ENCODE measurements around the gene KCNAB2.

Gene KCNAB2

DNA sequence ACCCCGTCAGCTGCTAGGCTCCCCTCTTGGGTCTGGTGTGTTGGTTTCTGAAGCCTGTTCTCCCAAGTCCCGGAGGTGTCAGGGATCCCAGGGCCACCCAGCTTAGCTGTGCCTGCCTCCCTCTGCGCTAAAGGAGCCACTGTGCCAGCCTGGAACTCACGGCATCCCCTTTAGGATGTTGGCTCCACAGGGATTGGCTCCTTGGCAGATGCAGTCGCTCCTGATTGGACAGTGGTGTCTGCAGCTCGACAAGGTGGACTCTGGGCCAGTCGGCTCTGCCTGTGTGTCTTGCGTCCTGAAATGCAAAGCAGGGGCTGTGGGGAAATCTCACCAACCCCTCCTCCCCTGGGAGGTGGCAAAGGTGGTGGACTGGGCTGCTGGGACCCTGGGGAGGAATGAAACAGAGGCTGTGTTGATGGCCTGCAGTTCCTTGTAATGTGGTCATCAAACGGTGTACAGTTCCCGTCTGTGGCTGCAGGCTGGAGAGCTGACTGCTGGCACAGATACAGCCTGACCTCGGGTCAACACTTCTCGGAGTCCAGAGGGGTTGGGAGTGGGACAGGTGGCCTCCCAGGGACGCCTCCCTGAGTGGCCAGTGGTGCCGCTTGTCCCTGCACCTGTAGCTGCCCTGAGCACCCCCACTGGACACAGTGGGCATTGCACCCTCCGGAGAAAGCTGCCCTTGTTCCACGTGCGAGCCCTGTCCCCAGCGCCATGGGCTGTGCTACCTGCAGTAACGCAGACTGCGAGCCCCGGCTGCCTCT is 11.5 kb upstream of the KCNAB2 start:
- no peak overlapping the region for H3K27ac ChIP-seq (ENCODE audit: low read length)
- 0 out of 2 replicates have a peak, but pooled peaks cover 5% of the 10 kb centered on the region for H3K36me3 ChIP-seq (replicated peaks; ENCODE audit: insufficient read depth, low read length)
- TF ChIP-seq, protein P1, sequence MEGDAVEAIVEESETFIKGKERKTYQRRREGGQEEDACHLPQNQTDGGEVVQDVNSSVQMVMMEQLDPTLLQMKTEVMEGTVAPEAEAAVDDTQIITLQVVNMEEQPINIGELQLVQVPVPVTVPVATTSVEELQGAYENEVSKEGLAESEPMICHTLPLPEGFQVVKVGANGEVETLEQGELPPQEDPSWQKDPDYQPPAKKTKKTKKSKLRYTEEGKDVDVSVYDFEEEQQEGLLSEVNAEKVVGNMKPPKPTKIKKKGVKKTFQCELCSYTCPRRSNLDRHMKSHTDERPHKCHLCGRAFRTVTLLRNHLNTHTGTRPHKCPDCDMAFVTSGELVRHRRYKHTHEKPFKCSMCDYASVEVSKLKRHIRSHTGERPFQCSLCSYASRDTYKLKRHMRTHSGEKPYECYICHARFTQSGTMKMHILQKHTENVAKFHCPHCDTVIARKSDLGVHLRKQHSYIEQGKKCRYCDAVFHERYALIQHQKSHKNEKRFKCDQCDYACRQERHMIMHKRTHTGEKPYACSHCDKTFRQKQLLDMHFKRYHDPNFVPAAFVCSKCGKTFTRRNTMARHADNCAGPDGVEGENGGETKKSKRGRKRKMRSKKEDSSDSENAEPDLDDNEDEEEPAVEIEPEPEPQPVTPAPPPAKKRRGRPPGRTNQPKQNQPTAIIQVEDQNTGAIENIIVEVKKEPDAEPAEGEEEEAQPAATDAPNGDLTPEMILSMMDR (IDR thresholded peaks at IDR 0.05; ENCODE audit: low read length): peak; percentile 52
- TF ChIP-seq EZH2 (optimal IDR thresholded peaks at IDR 0.05; ENCODE audit: low read depth, low read length): no peak
- H3K9me2 ChIP-seq (replicated peaks; ENCODE audit: insufficient read depth, low read length): no peaks in the 10 kb centered on the region
- no peak overlapping the region for H3K4me3 ChIP-seq (ENCODE audit: low read length)
- H3K79me2 ChIP-seq (ENCODE audit: low read length): peaks cover 88% of the 10 kb centered on the region
- no peaks in the 10 kb centered on the region for H3K27me3 ChIP-seq (replicated peaks; ENCODE audit: insufficient read depth, low read length)
- peaks cover 13% of the 10 kb centered on the region for H4K20me1 ChIP-seq (ENCODE audit: insufficient read depth, low read length)
- no peaks in the 10 kb centered on the region for H3K4me1 ChIP-seq (ENCODE audit: low read length)
- no peaks in the 10 kb centered on the region for H3F3A ChIP-seq (ENCODE audit: insufficient read depth, low read length)
- H3K9me3 ChIP-seq (replicated peaks; ENCODE audit: insufficient read depth, low read length): no peaks in the 10 kb centered on the region
- no peak for DNase-seq
- no peak overlapping the region for H3K4me2 ChIP-seq (ENCODE audit: low read depth, low read length)
- no peak overlapping the region for H2AFZ ChIP-seq (ENCODE audit: low read length)
- no peak overlapping the region for H3K9ac ChIP-seq (ENCODE audit: low read length)

DNA sequence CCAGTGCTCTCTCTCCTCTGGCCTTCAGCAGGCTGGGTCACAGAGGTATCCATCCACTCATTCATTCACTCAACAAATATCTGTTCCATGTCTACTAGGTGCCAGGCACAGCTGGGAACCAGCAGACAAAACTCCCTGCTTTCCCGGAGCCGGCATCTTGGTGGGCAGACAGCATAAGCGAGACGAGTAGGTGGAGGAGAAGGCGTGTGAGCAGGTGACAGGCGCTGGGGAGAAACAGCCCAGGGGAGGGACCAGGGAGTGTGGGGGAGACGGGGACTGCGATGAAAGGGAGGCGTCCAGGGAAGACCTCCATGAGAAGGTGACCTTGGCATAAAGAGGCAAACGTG is 11.0 kb upstream of the KCNAB2 start:
- Histone ChIP-seq H3K36me3 (replicated peaks; ENCODE audit: insufficient read depth, low read length) (0 out of 2 replicates have a peak, but pooled peaks cover 5% of the 10 kb centered on the region), H3K27ac (ENCODE audit: low read length) (no peak overlapping the region), H3K9ac (ENCODE audit: low read length) (no peak overlapping the region), H3K27me3 (replicated peaks; ENCODE audit: insufficient read depth, low read length) (no peaks in the 10 kb centered on the region), H3K4me2 (ENCODE audit: low read depth, low read length) (no peak overlapping the region), H3K9me3 (replicated peaks; ENCODE audit: insufficient read depth, low read length) (no peaks in the 10 kb centered on the region), H4K20me1 (ENCODE audit: insufficient read depth, low read length) (peaks cover 13% of the 10 kb centered on the region), H3K4me1 (ENCODE audit: low read length) (no peaks in the 10 kb centered on the region), H3K9me2 (replicated peaks; ENCODE audit: insufficient read depth, low read length) (no peaks in the 10 kb centered on the region), H3K4me3 (ENCODE audit: low read length) (no peak overlapping the region), H3K79me2 (ENCODE audit: low read length) (peaks cover 88% of the 10 kb centered on the region), H2AFZ (ENCODE audit: low read length) (no peak overlapping the region), H3F3A (ENCODE audit: insufficient read depth, low read length) (no peaks in the 10 kb centered on the region)
- TF ChIP-seq EZH2phosphoT487 (IDR thresholded peaks at IDR 0.05; ENCODE audit: low read length) (no peak), EZH2 (optimal IDR thresholded peaks at IDR 0.05; ENCODE audit: low read depth, low read length) (no peak)
- TF ChIP-seq, protein P1 (IDR thresholded peaks at IDR 0.05; ENCODE audit: low read length): 0 out of 2 replicates have a peak, but pooled peaks have one; percentile 3
- DNase-seq: no peak

GRCh38 chr1:6035303-6035702 is 10.4 kb upstream of the KCNAB2 start:
- Histone ChIP-seq H4K20me1 (ENCODE audit: insufficient read depth, low read length) (peaks cover 13% of the 10 kb centered on the region), H3K9ac (ENCODE audit: low read length) (no peak overlapping the region), H2AFZ (ENCODE audit: low read length) (no peak overlapping the region), H3K4me3 (ENCODE audit: low read length) (no peak overlapping the region), H3K36me3 (replicated peaks; ENCODE audit: insufficient read depth, low read length) (0 out of 2 replicates have a peak, but pooled peaks cover 4% of the 10 kb centered on the region), H3K9me3 (replicated peaks; ENCODE audit: insufficient read depth, low read length) (no peaks in the 10 kb centered on the region), H3K27me3 (replicated peaks; ENCODE audit: insufficient read depth, low read length) (no peaks in the 10 kb centered on the region), H3K4me2 (ENCODE audit: low read depth, low read length) (no peak overlapping the region), H3K9me2 (replicated peaks; ENCODE audit: insufficient read depth, low read length) (no peaks in the 10 kb centered on the region), H3F3A (ENCODE audit: insufficient read depth, low read length) (no peaks in the 10 kb centered on the region), H3K79me2 (ENCODE audit: low read length) (peaks cover 87% of the 10 kb centered on the region), H3K27ac (ENCODE audit: low read length) (no peak overlapping the region), H3K4me1 (ENCODE audit: low read length) (no peaks in the 10 kb centered on the region)
- TF ChIP-seq, protein P1 (IDR thresholded peaks at IDR 0.05; ENCODE audit: low read length): no peak
- DNase-seq: no peak

All from MM.1S (cell line).